ENCODE results near the gene EVC2.

EVC2 gene

DNA sequence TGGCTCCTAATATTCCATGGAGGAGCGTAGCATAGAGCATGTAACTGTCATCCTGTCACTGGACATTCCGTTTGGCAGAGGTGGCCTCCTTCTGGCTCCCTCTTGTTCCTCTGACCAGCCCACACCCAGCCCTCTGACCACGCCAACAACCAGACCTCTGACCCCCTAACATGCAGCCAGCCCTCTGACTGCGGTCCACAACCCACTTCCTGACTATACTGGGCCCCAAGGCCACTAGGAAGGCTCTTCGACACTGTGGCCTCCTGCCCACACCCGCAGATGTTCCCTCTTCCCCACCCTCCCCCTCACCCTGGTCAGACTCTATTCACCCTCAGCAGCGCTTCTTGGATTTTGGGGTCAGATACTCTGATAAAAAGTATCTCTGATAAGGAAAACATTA is 141.4 kb downstream of the EVC2 start:
- no peak for DNase-seq (ENCODE audit: low spot score)

DNA sequence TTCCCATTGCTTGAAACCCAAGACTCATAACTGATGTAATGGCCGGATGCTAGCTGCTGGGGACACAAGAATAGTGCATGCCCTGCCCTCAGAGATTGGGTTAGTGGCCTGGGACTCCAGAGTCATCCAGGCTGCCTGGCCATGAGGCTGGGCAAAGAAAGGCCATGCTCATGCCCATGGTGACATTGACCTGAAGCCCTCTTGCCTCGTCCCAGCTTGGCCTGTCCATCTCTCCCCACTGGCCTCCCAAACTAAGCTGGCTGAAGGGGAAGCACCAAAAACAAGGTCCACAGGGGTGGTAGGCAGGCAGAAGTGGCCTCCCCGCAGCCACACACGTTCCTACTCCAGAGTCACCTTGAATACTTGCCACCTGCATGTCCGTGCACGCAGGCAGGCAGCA is 141.8 kb downstream of the EVC2 start:
- DNase-seq (ENCODE audit: low spot score) = no peak

DNA sequence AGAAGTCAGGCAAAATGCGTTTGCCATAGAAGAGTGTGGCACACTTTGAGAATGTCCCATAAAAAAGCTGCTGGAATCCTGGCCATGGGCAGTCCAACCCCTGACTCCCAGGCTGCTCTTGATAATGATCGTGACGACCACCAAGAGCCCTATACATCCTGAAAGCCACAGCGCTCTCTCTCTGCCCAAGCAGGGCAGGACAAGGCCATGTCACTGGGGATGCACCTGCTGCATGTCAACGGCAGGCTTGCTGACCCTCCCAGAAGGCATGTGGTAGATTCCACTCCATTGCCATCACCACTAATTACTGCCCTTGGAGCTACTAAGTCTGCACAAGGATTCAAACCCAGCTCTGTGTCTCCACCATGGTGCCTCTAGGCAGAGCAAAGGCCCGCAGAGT is 144.5 kb downstream of the EVC2 start:
- DNase-seq (ENCODE audit: low spot score) = no peak

DNA sequence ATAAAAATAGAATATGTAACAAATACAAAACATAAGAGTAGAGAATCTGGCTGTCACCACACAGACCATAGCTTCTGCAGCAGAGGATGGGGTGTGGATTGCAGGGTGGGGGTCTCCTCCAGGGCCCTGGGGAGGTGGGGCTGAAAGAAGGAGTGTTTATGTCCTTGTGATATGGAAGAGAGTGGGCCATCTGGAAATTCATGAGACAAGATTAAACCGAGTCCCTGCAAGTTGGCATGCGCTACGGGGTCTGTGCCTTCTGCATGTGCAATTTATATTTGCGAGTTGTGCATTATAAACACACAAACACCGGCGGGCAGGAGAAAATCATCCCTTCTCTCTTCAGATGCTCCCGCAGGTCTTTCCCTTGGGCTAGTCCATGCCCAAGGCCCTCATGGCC is 145.9 kb downstream of the EVC2 start:
- DNase-seq (ENCODE audit: low spot score) = no peak

DNA sequence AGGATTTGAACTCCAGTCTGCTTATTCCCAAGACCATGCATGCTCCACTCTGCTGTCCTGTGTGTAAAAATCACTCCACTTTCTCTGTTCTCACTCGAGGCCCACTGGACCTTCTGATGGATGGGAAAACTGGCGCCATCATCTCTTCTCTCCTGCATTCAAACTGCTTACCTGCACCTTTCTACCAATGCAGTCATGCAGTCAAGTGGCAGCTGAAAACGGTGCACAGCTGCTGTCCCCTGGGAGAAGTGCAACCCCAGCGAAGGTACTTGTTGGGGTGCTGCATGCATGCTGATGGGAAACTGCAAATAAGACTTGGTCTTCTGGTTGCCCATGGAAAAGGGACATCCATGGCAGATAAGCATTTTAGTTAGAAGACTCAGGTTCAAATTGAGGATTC is 147.1 kb downstream of the EVC2 start:
- no peak for DNase-seq (ENCODE audit: low spot score)

DNA sequence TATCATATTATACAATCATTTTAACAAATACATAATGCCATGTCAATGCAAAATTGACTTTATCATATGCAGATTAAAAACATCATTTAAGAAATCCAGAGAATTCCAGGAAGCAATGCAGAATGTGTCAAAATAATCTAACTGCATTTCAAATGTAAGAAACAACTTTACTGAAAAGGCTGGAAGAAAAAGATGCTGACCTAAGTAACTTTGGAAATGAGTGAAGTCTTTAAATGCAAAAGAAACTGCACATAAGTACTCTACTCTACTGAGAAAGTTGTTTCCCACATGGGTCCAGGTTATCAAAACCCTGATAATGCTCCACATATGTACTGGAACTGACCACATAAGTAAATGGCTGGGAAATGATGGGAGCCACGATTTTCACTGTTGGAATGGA is 149.9 kb downstream of the EVC2 start:
- no peak for DNase-seq (ENCODE audit: low spot score)

DNA sequence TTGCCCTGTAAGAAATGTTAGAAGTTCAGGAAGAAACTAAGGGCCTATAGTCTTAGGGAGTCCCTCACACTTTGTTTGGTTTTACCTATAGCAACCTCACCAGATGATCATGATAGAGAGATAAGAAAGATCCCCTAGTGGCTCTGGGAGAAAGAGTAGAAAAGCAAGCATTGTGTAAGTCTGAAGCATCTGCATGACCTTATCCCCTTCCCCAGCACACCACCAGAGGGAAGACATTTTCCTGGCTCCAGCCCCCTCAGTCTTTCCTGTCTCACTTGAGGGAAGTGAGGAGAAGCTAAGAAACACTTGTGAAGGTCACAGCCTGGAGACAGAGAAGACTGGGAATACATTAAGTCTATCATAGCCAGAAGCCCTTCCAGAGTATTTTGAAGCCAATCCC is 154.0 kb downstream of the EVC2 start:
- no peak for DNase-seq (ENCODE audit: low spot score)

DNA sequence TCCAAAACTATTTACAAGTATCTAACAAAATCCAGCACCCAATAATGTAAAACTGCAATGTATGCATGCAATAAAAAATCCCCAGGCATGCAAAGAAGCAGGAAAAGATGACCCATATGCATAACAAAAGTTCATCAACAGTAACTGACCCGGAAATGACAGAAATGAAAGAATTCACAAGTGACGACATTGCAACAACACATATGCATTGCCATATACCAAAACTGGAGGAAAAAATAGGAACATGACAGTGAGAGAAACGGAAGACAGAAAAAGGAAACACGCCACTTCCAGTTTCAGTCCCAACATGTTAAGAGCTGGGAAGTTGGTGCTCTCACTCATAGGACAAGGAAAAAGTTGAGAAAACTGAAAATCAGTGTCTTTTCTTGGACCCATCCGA is 154.6 kb downstream of the EVC2 start:
- DNase-seq (ENCODE audit: low spot score) = no peak

DNA sequence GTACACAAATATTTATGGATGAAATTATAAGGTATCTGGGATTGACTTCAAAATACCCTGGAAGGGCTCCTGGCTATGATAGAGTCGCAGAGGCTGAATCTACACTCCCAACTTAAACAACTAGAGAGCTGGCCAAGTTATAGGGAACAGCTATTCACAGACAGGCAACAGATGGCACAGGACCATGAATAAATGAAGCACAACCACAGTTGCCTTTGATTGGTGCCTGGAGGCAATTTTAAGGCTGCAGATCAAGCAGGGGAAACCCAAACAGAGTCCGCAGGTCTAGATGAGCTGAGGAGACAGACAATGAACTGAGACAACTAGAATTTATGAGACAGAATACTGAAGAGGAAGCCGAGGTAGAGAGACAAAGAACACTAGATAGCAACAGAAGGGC is 155.9 kb downstream of the EVC2 start:
- no peak for DNase-seq (ENCODE audit: low spot score)

DNA sequence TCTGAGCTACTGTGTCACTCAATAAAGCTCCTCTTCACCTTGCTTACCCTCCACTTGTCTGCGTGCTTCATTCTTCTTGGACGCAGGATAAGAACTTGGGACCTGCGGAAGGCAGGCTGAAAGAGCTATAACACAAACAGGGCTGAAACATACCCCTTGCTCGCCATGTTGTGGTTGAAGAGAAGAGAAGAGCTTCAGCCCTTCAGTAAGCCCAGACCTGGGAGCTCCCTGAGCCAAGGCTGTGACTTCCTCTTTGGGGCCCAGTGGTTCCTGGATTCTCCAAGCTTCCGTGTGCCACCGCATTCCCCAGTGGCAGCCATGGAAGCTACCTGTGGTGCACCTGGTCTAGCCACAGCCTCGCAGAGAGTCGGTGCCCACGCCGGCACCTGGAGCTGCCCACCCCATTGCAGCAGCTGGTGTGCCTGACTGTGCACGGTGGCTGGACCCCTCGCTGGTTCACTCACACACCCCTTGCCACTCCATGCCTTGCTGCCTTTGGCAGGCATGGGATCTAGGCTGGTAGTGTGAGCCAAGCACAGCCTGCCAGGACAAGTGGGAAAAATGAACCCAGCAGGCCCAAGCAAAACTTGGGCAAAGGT is 160.6 kb downstream of the EVC2 start:
- DNase-seq (ENCODE audit: low spot score) = no peak

DNA sequence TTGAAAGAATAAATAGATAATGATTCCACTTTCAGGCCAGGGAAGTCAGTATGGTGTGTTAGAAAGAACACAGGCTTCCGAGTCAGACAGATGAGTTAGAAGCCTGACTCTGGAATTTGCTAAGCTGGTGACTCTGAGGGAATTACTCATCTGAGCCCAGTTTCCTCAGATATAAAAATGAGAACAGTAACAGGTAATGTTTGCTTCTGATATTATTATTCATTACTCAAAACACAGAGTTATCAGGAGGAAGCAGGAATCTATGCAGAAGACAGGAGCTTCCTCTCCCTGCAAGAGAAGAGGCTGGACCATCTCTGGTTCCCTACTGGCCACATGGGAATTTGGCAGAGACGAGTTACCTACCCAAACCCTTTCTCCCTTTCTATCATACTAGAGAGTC is 163.1 kb downstream of the EVC2 start:
- no peak for DNase-seq (ENCODE audit: low spot score)

DNA sequence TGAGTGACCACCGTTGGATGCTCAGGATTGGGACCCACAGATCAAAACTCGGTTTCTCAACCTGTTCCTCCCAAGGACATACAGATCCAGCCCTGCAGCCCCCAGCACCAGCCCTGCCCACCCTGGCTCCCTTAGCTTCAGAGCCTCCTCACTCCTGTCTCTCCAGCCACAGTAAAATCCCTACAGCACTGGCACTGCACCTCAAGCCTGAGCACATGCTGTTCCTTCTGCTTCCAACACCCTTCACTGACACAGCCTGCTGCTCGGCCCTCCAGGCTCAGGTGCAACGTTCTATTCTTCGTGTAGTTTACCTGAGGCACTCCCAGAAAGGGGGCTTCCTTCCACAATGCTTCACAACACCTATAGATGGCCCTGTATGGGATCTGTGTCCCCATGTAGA is 163.6 kb downstream of the EVC2 start:
- DNase-seq (ENCODE audit: low spot score) = no peak

DNA sequence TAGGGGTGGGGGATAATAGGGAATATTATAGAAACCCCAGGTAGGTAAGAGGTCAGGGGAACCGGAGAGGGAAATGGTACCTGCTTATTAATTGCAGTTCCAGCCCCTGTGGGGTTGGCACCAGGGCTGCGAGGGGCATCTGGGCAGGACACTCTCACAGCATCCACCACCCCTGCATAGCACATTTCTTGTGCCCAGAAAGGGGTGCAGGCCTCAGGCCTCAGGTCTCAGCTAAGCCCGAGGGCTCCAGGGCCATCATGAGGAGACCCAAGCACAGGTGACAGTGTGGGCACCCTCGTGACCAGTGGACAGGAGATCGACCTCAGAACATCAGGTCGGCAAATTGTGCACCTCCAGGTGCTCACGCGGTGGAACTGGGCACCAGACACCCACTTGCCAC is 164.7 kb downstream of the EVC2 start:
- DNase-seq (ENCODE audit: low spot score) = no peak

DNA sequence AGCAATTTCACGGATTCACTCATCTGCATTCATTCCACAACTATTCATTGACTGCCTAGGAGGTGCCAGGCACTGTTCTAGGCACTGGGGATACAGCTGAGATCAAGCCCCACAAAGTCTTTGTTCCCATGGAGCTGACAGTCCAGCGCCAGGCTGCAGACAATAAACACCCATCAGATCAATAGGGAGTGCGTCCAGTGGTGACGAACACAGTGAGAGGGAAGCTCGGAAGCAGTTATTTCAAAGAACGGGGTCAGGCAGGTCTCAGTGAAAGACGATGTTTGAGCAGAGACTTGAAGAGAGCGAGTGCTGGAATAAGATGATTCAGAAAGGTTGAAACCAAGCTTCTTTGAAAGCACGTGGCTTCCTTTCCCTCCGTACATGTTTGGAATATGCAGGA is 167.2 kb downstream of the EVC2 start:
- DNase-seq (ENCODE audit: low spot score) = no peak

DNA sequence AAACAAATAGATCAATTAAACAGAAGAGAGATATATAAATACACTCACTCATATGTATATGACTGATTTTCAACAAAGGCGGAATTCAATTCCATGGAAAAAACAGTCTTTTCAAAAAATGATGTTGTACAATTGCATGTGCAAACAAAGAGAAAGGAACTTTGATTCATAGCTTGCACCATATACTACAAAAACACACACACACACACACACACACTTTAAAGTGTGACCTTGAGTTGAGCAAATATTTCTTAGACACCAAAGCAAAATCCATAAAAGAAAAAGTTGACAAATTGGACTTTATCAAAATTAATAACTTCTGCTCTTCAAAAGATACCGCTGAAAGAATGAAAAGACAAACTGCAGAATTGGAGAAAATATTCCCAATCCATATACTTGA is 168.8 kb downstream of the EVC2 start:
- DNase-seq (ENCODE audit: low spot score) = no peak

DNA sequence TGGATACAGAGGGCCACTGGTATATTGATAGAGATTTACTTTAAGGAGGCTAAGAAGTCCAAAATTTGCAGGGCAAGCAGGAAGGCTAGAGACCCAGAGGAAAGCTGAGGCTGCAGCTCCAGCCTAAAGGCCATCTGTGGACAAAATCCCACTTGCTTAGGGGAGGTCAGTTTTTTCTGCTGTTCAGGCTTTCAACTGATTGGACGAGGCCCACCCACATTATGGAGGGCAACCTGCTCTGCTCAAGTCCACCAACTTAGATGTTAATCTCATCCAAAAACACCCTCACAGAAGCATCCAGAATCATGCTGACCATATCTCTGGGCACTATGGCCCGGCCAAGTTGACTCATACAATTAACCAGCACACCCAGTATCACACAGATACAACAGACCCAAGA is 176.3 kb downstream of the EVC2 start:
- no peak for DNase-seq (ENCODE audit: low spot score)

DNA sequence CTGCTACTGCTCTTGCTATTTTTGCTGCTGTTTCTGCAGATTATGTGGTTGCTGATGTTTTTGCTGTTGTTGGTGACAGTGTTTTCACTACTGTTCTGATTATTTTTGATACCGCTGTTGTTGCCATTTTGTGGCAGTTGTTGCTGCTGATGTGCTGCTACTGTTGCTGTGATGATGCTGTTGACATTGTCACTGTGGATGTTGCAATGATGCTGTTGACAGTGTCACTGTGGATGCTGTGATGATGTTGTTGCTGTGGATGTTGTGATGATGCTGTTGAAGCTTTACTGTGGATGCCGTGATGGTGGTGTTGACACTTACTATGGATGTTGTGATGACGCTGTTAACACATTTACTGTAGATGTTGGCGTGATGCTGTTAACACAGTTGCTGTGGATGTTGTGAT is 180.3 kb downstream of the EVC2 start:
- no peak for DNase-seq (ENCODE audit: low spot score)

DNA sequence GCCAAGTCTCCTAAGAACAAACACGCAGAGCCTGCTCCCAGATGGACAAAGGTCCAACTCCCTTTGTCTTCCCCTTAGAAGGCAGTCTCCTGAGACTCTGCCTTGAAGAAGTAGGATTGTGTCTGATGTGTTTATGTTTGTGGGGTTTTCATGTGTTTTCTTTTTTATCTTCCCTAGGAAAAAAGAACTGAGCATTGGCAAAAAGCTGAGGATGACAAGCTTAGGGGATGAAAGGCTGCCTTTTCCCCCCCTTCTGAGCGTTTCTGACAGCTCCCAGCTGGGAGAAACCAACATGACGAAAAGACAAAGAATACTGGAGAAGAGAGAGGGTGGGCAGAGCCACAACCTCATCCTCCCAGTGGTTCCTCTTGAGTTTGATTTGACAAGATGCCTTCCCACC is 181.1 kb downstream of the EVC2 start:
- no peak for DNase-seq (ENCODE audit: low spot score)

DNA sequence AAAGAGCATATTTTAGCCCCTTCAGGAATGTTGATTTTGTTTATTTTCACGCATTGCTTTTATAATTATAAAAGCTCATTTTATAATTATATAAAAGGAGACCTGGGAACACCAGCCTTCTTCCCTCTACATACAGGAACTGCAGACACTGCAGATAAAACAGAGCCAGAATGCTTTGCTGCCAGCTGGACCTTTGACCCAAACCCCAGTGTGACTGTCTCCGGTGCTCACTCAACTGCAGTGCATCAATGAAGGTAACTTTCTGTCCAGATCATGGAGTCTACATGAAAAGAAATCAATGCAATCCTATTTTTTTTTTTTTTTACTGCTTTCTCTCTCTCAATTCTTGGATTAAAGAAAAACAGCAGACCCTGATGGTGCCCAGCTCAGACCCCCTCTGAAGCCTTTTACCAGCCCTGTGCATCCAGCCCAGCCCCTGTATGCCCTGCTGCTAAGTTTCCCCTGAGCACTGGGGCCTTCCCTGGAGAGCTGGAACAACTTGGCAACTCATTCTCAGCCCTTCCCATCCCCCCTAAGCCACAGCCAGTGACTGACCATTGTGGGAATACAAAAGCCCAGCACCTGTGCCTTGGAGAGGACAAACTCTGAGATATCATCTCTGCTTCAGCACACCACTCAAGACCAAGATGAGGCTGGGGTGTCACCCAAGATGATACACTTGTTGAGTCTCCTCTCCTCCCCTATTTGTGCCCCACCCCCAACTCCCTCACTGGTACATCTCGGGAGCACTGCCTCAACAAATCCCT is 182.1 kb downstream of the EVC2 start:
- no peak for DNase-seq (ENCODE audit: low spot score)

DNA sequence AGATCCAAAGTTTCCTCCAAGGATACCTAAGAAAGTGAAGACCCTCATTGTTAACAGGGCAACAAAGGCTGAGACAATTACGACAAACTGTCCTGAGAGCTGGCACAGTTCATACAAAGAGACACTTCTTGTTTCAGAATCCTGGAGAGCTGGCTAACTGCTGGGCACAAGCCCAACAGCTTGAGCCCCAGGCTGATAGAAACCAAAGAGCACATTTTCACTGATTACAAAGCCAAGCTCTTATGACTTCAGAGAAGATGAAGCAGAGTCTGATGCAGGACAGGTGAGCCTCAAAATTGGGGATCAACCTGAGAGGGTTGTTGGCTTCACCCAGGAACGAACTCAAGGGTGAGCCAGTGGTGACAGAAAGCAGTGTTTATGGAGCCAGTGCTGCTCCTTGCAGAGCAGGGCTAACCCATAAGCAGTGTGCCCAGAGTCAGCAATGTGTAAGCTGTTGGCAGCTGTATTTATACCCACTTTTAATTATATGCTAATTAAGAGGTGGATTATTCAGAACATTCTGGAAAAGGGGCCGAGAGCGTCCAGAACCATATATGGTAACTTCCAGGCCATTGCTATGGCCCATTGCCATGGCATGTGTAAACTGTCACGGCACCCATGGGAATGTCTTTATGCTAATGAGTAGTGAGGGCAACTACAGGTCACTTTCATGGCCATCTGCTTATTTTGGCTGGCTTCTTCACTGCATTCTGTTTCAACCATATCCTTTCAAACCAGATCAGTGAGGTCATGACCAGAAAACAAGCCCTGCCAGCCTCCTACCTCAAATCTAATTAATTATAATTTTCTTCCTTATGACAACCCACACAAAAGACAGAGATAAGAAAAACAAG is 183.7 kb downstream of the EVC2 start:
- DNase-seq (ENCODE audit: low spot score) = no peak

DNA sequence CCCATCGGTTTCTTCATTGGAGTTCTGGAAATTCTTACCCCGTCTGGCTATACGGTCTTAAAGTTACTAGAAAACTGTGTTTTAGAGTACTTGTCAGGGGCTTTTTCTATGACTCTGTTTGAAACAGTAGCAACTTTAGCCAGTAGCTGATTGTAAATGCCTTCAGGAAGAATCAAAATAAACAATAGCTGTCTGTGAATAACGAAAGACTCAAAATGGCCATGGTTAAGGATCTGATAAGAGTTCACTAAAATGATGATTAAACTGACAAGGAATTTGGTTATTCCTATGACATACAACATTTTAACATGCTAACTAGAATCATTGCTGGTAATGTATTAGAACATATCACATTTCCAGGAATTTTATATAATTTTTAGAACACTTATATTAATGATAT is 191.0 kb downstream of the EVC2 start:
- no peak for DNase-seq (ENCODE audit: low spot score)

DNA sequence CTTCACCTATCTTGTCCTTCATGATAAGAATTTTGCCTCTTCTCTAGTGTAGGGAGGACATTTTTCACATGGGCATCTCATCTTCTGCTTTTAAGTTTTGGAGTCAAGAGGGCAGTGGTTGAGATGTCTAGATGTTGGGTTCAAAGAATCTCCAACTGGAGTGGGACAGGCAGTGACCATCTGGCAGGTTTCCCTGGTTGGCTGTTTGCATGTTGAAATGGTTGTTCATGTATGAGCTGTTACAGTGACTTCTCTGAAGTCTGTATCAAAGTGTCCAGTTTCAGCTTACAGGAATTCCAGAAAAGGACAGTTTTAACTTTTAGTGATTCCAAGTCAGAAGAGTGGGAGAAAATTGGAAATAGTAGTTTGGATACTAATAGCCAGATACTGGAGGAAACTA is 192.7 kb downstream of the EVC2 start:
- DNase-seq (ENCODE audit: low spot score) = no peak

All from NAMALWA (cell line).